GM21786 (cell line): ENCODE results near the gene TMEM132E.

Experiments used
- ATAC-seq: cut with Tn5 transposase; IDR thresholded peaks from one replicate; pipeline ENCODE4 v1.9.1; 2021; ENCODE audit not compliant: unreplicated experiment

Gene TMEM132E

DNA sequence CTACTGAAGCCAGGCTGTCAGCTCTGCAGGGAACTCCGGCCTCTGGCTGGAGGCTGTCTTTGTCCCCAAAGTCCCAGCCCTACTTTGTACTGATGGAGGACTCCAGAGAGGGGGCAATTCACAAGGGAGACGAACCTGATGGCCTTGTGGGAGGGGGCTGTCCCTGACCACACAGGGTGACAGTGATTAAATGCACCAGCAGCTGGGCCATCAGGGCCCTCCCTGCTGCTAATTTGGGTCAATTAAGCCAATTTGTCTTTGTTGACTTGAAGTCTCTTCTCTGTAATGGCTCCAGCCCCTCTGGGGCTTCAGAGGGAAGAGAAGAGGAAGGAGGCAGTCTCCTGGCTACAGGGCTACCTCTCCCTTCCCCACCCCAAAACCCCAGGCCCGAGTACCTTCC, 22.0 kb downstream of the TMEM132E start:
- ATAC-seq: no peak

DNA sequence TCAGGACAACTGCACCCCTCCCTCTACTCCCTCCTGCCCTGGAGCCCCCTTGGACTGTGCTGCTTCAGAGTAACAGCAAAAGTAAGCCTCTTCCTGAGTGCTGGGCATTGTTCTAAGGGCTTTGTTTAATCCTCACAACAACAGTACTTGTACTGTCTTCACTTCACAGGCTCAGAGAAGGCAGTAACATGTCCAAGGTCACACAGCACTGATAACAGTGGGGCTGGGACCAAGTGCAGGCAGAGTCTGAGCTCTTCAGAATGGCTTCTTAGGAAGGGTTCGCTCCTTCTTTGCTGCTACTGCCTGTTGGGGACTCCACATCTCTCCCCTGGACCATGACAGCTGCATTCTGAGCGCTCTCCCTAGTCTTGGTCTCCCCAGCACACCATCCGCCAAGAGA, 24.6 kb downstream of the TMEM132E start:
- ATAC-seq: no peak

DNA sequence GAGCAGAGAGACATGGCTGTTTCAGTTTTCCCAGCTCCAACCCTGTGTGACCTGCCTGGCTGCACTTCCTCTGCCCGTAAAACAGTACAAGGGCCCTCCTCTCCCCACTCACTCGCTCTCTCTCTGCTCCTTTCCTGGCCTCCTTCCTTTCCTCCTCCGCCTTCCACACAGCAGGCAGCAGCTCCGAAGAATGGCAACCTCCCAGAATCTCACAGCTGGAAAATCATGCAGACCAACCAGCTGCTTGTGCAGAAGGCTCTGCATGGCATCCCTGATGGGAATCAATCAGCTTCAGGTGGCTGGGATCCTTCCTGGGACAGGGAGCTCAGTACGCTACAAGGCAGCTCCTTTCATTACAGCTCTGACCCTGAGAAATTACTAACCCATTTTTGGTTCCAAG, 27.4 kb downstream of the TMEM132E start:
- no peak for ATAC-seq

DNA sequence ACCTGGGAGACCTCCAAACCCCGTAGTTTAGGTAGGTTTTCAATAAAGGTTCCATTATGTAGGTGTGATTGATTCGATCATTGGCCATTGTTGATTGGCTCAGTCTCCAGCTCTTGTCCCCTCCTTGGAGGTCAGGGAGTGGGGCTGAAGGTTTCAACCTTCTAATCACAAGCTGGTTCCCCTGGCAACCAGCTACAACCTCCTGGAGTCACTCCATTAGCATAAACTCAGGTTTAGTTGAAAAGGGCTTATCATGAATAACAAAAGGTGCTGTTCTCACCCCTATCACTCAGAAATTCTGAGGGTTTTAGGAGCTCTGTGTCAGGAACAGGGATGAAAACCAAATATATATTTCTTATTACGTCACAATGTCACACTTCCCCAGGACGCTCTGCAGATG, 28.5 kb downstream of the TMEM132E start:
- ATAC-seq: no peak

DNA sequence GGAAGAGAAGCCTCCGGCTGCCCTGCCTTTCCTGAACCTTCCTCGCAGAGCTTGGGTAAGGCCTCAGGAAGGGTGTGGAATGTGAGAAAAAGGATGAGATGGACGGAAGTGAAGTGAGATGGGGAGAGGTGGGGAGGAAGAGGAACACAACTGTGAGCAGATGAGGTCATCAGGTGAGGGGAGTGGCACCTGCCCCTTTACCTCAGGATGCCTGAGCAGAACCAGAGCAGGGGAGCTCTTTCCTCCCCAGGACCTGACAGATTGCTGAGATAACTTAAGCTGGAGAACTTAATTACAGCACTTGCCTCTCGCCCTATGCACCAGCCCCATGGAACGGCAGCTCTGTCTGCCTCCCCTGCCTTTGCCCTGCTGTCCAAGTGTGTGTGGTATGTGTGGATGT, 29.8 kb downstream of the TMEM132E start:
- ATAC-seq: no peak

DNA sequence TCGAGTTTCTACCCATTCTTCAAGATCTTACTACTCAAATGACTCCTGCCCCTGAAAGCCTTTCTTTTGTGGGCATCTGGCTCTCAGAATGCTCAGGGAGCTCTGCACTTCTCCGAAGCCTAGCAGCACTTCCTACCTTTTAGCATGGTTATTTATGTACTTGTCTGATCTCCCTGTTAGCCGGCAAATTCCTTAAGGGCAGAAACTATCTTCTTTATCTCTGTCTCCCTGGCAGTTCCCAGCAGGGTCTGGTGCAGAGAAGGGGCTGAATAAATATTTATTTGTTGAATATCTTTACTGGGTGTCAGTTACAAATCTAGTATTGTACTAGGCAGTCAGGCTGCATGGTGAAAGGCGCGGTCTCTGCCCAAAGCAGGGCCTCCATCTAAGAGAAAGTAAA, 30.7 kb downstream of the TMEM132E start:
- ATAC-seq: no peak

DNA sequence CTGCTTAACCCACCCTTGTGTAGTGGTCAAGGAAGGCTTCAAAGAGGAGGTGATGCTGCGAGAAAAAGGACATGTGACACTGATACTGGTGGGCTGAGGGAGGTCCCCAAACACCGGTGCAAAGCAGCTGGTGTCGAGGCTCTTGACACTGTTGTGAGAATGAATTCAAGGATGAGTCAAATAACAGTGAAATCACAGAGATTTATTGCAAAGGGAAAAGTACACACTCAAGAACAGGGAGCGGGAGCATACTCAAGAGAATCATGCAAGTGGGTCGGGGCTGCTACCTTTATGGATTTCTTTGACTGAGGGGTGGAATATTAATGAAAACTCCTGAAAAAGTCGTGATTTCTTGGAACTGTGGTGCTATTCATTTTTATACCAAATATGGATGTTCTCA, 31.1 kb downstream of the TMEM132E start:
- ATAC-seq: no peak

DNA sequence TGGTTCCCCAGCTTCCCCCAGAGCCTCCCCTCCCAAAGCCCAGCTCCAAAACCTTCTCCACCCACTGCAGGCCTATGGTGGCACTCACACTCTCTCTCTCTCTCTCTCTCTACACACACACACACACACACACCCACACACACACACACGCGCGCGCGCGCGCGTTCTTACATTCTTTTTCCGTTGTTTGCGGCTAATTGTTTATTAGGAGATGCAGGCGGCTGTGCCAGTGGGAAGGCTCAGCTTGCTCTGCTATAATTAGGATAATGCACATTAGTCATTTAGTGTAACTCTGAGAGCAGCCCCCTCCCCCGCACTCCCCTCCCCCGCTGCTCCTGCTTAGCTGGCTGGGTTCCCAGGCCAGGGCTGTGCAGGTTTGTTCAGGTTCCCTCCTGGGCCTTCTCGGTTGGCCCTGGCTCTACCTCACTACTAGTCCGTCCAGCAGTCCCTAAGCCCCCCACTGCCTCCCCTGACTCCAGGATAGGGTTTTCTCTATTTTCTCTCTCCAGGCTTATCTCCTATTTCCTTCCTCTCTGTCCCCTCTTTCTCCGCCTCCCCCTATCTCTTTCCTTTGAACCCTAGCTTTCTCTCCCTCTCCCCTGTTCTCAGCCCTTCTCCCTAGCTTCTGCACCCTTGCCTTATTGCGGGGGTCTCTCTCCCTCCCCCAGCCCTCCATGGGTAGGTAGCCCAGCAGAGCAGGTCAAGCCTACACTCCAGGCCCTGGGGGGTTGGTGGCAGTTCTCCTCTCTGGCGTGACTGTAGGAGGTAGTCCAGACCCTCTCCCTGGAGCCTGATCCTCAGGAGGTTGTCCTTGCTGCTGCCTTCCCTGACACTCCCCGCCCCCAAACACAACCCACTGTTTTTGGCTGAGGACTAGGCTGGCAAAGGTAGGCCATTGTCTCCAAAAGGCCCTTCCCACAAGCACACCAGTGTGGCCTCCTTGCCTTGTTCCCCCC, 34.0 kb downstream of the TMEM132E start:
- ATAC-seq: no peak

DNA sequence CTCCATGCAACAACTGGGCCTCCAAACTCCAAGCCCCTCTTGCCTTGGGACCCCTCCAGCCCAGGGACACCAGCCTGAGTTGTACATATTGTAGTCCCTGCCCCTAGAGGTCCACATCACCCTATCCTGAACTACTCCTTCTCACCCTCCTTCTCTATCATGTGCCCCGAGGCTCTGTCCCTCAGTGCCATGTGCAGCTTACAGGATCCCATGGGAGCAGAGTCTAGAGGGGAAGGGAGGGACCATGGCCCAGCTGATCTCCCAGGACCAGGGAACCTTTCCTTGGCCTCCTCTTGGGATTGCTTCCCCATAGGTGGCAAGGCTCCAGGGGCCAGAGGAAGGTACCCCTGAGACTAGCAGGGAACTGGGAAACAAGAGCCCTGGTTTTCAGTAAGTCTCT, 35.3 kb downstream of the TMEM132E start:
- ATAC-seq: no peak

DNA sequence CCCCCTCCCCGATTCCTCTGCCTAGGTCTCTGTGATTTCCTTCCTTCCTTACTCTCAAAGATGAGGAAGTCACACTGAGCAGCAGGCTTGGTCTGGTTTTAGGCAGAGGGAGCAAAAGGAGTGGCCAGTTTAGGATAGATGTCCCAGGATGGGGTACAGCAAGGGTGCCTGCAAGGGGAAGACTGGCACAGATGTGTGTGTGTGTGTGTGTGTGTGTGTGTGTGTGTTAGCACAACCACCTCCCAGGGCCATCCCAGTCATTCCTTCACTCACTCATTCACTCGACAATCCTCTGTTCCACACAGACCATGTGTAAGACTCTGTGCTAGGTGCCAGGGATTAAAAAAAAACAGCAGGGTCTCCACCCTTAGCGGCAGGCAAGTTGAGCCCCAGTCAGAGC, 35.9 kb downstream of the TMEM132E start:
- ATAC-seq: no peak

DNA sequence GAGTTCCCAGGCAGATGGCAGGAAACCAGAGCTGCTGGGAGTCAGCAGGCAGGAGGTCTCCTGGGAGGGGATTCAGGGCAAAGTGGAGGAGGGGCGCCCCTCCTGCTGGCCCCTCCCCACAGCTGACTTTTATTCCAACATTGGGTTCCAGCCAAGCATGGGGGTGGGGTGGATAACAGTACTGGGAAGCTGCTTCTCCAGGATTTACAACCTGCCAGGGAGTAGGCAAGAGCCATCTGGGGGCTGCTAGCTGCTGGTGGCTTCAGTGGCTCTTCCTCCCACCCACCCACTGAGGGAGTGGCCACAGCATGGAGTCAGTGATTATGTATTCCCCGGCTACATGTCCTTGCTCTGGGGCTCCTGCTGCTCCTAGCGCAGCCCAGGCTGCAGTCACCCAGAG, 36.8 kb downstream of the TMEM132E start:
- ATAC-seq: no peak

DNA sequence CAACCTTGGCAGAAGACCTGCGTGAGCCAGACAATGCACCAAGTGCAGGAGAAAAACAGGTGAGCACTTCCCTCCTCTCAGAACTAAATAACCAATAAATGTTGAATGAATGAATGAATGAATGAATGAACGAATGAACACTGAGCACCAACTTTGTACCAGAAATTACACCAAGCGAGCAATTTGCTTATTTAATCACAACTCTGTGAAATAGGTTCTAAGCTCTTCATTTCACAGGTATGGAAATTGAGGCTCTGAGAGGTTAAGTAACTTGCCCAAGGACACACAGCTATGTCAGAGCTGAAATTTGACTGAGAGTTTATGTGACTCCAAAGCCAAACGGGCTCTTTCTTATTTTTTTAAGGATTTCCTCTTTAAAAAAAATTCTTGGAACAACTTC, 38.0 kb downstream of the TMEM132E start:
- no peak for ATAC-seq

DNA sequence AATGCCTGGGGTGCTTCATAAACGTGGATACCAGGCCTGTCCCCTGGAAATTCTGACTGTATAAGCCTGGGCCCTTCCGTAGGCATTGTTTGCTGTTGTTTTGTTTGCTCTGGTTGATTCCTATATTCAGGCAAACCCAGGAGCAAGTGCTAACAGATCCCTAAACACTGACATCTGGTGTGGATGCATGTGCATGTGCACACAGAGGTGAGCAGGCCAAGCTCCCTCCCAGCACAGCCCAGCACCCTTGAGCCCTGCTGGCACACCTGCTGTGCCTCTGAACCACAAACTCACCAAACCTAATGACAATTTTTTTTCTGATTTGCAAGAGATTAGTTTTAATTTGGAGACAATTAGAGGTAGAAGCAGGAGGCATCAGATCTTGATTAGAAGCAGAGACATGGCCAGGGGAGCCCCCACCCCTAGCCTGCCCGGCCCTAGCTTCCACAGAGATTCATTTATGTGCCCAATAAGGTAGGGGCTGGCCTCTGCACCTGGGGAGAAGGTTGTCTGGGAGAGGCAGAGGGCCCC, 40.4 kb downstream of the TMEM132E start:
- ATAC-seq: no peak

DNA sequence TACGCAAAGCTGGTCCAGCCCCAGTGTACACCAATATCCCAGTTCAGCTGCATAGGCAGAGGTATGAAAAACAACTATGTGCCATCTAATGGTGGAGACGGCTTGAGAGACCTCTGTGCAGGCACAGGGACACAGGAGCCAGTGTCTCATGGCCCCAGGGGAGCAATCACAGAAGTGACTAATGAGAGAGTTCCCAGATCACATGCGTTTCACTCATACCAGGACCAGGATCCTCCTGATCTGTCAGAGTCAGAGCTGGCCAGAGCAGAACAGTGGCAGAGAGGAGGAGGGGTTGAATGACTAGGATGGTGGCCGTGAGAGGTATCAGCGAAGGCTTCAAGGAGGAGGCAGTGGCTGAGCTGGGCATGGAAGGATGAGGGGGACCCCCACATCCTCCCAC, 41.1 kb downstream of the TMEM132E start:
- no peak for ATAC-seq

DNA sequence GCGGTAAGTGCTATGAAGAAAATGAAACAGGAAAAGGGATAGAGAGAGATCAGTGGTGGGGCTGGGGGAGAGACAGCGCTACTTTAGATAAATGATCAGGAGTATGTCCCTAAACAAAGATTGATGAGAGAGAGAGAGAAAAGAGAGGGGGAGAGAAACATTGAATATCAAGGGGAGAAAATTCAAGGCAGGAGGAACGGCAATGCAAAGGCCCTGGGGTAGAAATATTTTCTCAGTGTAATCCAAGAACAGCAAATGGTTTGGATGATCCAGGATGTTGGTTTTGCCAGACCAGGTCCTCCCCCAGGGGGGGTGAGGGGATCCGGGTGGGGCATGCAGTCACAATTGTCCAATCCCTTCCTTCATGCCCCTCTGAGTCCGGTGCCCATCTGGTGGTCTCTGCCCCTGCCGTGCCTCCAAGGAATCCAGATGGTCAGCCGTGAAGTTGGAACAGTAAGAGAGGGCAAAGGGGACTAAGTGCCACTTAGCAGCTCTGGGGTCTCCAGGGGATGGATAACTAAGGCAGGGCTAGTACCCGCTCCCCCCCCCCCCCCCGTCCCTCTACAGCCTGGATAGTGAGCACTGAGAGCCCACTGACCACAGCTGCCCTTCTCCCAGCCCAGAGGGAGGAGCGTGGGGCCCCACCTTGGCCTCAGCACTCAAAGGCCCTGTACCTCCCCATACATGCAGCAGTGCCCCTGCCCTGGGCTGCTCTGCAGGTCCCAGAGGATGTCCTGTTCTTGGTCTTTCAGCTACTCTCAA, 43.7 kb downstream of the TMEM132E start:
- ATAC-seq: no peak

DNA sequence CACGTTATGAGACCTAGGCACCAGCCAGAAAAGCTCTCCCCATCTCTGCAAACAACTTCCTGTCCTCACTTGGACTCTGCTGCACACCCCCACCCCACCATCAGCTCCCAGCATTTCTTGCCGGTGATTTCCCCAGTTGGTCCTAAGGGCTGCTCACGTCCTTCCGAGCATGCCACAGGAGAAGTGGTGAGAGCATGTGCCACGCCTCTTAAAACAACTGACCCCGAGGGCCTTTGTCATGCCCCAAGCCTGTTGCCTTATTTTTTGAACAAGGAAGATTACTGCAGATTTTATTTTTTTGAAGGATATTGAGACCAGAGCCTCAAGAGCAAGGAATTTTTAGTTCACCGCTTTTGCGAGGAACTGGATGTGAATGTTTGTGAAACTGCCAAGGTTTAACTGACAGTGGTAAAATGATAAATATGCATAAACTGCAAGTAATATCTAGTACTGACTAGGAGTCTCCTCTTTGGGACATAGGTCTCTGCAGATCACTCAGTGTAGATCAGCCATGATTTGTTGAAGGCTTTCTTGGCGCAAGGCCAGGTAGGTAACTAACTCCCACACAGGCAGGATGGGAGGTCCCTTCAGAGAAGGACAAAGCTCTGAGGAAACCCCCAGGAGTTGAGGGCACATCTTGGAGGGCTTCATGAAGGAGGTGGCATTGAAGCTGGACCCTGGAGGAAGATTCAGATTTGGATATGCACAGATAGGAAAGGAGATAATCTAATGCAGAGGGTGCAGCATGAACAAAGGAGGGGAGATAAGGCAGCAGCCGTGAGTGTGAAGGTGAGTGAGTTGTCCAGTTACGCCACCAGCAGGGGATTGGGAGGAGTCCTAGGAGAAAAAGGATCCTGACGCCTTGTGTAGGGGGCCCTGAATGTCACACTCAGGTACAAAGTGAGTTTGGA, 44.7 kb downstream of the TMEM132E start:
- ATAC-seq: no peak

DNA sequence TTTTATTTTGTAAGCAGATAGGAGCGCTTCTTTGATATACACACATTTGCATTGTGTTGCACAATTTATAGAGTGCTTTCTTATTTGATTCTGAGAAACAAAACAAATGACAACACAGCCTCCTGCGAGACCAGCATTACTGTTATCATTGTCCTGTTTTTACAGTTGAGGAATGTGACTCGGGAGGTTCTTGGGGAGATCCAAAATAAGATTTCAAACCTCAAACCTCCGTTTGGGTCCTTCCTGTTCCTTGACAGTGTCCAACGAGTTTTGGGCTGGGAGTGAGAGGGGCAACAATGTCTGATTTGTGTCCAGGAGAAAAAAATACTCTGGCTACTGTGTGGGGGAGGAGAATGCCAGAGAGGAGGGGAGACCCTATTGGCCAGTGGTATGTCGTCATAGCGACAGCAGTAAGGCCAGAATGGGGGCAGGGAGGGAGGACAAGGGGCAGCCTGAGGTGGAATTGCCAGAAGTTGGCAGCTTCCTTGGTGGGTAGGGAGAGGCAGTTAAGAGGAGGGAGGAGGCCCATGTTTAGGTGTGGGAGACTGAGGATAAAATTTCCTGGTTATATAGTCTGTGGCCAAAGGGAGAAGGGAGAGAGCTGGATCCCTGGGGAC, 45.5 kb downstream of the TMEM132E start:
- ATAC-seq: no peak

DNA sequence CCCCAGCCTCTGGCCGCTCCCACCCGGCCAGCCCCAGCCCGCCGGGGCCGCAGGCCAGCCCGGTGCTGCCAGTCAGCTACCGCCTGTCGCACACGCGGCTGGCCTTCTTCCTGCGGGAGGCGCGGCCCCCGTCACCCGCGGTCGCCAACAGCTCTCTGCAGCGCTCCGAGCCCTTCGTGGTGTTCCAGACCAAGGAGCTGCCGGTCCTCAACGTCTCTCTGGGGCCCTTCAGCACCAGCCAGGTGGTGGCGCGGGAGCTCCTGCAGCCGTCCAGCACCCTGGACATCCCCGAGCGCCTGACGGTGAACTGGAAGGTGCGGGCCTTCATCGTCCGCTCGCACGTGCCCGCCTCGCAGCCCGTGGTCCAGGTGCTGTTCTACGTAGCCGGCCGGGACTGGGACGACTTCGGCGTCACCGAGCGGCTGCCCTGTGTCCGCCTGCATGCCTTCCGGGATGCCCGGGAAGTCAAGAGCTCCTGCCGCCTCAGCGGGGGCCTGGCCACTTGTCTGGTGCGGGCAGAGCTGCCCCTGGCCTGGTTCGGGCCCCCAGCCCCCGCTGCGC, 46.8 kb downstream of the TMEM132E start:
- ATAC-seq: no peak

DNA sequence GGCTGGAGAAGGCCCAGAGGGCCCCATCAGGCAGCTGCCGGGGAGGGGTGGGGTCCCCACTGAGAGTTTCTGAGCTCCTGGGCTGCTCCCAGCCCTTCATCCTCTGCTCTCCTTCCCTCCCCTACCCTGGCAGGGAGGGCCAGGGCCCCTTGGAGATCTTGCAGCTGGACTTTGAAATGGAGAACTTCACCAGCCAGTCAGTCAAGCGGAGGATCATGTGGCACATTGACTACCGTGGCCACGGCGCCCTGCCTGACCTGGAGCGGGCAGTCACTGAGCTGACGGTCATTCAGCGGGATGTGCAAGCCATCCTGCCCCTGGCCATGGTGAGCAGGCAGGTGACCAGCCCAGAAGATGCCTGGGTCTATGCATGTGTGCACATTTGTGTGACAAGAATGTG, 49.5 kb downstream of the TMEM132E start:
- no peak for ATAC-seq

DNA sequence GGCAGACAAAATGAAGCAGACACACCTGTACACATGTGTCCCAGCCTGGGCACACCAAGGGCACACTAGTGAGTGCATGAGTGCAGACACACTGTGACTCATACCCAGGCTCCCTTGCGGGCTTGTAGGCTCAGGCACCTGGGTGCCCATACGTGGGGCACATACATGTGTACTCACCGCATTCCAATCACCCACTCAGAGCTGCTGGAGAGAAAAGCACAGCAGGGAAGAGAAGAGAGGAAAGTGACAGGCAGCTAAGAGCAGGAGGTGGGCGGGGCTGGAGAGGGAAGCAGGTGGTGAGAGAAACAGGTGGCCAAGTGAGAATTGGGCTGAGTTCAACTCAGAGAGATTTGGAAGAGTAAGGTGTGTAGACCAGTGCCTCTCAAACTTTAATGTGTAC, 54.0 kb downstream of the TMEM132E start:
- ATAC-seq: no peak
